ENCODE data around the gene ARID2. TPM values are rescaled to one million over a fixed set of nuclear protein-coding genes. Genes with fewer than 3 reads are reported as not detected.

ARID2 gene
- total and polyA plus RNA-seq, 10 of the 15 experiments (the other 5 are each of a cell fraction or from before 2014, with no cell fraction given): 9.2 to 29.8 (median 20.3) TPM

DNA sequence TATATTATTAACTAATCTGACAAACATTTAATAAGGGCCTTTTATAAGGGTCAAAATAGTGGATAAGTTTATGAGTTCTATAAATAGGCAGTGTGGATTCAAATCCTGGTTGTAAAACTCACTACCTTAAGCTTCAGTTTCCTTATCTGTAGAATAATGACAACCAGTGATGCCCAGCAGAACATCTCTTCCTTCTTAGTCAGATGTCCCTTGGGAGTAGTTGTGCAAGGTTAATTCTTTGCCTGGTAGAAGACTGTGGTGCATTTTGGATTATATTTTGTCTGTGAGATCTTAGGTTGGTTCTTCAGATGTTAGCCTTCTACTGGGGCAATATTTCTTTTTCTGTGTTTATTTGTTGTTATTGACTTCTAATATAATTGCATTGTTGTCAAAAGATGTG is 59.5 kb downstream of the ARID2 start:
- no peak for FAIRE-seq
- CTCF ChIA-PET: interaction anchor here (1.4 kb wide), 1 partner anchor 13 kb away, joined by 3 read pairs; no protein-coding TSS in a partner anchor

DNA sequence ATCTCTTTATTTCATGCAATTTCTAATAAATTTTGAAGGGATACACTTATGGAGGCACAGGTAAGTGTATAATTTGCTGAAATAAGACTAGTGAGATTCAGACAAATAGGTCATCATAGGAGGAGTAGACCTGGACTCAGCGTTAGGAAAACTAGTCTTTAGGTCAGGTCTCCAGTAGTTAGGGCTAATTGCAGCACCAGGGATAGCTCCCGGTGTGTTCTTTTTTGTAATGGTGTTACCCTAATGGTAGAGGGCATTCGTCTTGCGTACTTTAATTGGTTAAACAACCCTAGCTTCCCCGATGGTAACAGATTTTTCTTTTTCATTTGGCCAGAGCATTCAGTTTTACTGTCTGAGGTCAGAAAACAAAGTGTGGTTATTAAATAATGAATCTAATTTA is 64.9 kb downstream of the ARID2 start:
- intact Hi-C loops (cut with micrococcal nuclease; ENCODE audit: unreplicated experiment): no loop called here
- H3K4me1 ChIP-seq (ENCODE audit: control insufficient read depth, insufficient read depth, low read length): no peaks in the 10 kb centered on the region
- no peak overlapping the region for H3K4me3 ChIP-seq
- no peak for TF ChIP-seq LARP7 (IDR thresholded peaks at IDR 0.05)
- TF ChIP-seq, protein P1, sequence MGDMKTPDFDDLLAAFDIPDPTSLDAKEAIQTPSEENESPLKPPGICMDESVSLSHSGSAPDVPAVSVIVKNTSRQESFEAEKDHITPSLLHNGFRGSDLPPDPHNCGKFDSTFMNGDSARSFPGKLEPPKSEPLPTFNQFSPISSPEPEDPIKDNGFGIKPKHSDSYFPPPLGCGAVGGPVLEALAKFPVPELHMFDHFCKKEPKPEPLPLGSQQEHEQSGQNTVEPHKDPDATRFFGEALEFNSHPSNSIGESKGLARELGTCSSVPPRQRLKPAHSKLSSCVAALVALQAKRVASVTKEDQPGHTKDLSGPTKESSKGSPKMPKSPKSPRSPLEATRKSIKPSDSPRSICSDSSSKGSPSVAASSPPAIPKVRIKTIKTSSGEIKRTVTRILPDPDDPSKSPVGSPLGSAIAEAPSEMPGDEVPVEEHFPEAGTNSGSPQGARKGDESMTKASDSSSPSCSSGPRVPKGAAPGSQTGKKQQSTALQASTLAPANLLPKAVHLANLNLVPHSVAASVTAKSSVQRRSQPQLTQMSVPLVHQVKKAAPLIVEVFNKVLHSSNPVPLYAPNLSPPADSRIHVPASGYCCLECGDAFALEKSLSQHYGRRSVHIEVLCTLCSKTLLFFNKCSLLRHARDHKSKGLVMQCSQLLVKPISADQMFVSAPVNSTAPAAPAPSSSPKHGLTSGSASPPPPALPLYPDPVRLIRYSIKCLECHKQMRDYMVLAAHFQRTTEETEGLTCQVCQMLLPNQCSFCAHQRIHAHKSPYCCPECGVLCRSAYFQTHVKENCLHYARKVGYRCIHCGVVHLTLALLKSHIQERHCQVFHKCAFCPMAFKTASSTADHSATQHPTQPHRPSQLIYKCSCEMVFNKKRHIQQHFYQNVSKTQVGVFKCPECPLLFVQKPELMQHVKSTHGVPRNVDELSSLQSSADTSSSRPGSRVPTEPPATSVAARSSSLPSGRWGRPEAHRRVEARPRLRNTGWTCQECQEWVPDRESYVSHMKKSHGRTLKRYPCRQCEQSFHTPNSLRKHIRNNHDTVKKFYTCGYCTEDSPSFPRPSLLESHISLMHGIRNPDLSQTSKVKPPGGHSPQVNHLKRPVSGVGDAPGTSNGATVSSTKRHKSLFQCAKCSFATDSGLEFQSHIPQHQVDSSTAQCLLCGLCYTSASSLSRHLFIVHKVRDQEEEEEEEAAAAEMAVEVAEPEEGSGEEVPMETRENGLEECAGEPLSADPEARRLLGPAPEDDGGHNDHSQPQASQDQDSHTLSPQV (IDR thresholded peaks at IDR 0.05): no peak
- TF ChIP-seq, protein P2, sequence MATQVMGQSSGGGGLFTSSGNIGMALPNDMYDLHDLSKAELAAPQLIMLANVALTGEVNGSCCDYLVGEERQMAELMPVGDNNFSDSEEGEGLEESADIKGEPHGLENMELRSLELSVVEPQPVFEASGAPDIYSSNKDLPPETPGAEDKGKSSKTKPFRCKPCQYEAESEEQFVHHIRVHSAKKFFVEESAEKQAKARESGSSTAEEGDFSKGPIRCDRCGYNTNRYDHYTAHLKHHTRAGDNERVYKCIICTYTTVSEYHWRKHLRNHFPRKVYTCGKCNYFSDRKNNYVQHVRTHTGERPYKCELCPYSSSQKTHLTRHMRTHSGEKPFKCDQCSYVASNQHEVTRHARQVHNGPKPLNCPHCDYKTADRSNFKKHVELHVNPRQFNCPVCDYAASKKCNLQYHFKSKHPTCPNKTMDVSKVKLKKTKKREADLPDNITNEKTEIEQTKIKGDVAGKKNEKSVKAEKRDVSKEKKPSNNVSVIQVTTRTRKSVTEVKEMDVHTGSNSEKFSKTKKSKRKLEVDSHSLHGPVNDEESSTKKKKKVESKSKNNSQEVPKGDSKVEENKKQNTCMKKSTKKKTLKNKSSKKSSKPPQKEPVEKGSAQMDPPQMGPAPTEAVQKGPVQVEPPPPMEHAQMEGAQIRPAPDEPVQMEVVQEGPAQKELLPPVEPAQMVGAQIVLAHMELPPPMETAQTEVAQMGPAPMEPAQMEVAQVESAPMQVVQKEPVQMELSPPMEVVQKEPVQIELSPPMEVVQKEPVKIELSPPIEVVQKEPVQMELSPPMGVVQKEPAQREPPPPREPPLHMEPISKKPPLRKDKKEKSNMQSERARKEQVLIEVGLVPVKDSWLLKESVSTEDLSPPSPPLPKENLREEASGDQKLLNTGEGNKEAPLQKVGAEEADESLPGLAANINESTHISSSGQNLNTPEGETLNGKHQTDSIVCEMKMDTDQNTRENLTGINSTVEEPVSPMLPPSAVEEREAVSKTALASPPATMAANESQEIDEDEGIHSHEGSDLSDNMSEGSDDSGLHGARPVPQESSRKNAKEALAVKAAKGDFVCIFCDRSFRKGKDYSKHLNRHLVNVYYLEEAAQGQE (IDR thresholded peaks at IDR 0.05; ENCODE audit: low read depth, low read length): peak; percentile 54; the same call in 1 of the 2 replicates
- TF ChIP-seq NBN (IDR thresholded peaks at IDR 0.05): no peak
- H4K20me1 ChIP-seq (ENCODE audit: control insufficient read depth, insufficient read depth): no peaks in the 10 kb centered on the region
- peaks cover 0 to 8% of the 10 kb centered on the region in 2 experiments; a peak in 1 of 4 replicates for H3K36me3 ChIP-seq (ENCODE audit: control insufficient read depth in 2 of 2, insufficient read depth in 2 of 2, low read length in 1 of 2)
- CTCF ChIA-PET: no interaction called here
- 100% methylated on average over 5 of the region's 5 CpGs for WGBS (ENCODE audit: insufficient coverage, insufficient replicate concordance, low lambda C conversion rate, missing lambda C conversion rate)
- RAD21 ChIA-PET (ENCODE audit: unreplicated experiment): no interaction called here
- no peak overlapping the region for H3K27ac ChIP-seq (ENCODE audit: control insufficient read depth, insufficient read depth)
- H2AFZ ChIP-seq (ENCODE audit: control insufficient read depth, low read depth, low read length): no peak overlapping the region
- POLR2A ChIA-PET: no interaction called here
- H3K9me3 ChIP-seq (replicated peaks; ENCODE audit: control insufficient read depth, insufficient read depth, low read length): no peaks in the 10 kb centered on the region; the same call in 1 of the 3 replicates
- no peak for ATAC-seq
- SMC1A ChIA-PET (ENCODE audit: uncharacterized antibody, unreplicated experiment): interaction anchor here (0.7 kb wide), 1 partner anchor 160 kb away, joined by 3 read pairs; no protein-coding TSS in a partner anchor
- DNase-seq (ENCODE audit: low read depth, low spot score): no peak
- H3K9ac ChIP-seq (ENCODE audit: control insufficient read depth, insufficient read depth, low read length): no peak overlapping the region
- in situ Hi-C loops (cut with MboI): no loop called here
- peaks cover 8% of the 10 kb centered on the region for H3K79me2 ChIP-seq (ENCODE audit: control insufficient read depth, insufficient read depth, low read length)
- no peaks in the 10 kb centered on the region for H3K27me3 ChIP-seq (replicated peaks in 1 of 2; ENCODE audit: control insufficient read depth in 2 of 2, insufficient read depth in 2 of 2, low read length in 1 of 2)
- no peak overlapping the region for H3K4me2 ChIP-seq (ENCODE audit: control insufficient read depth, insufficient read depth)
- no TSS peak for BruUV-seq (replicated peaks)
- no peak for FAIRE-seq

More for the DNA sequence above, 59.5 kb downstream of the ARID2 start:
- no peak overlapping the region for H3K9ac ChIP-seq (ENCODE audit: control insufficient read depth, insufficient read depth, low read length)
- in situ Hi-C loops (cut with MboI): no loop called here
- H3K36me3 ChIP-seq (ENCODE audit: control insufficient read depth in 2 of 2, insufficient read depth in 2 of 2, low read length in 1 of 2): peaks cover 0 to 4% of the 10 kb centered on the region in 2 experiments; a peak in 1 of 4 replicates
- POLR2A ChIA-PET: interaction anchor here (0.5 kb wide), 1 partner anchor 350 kb away, joined by 3 read pairs; no protein-coding TSS in a partner anchor
- H3K4me3 ChIP-seq: no peak overlapping the region
- H4K20me1 ChIP-seq (ENCODE audit: control insufficient read depth, insufficient read depth): no peaks in the 10 kb centered on the region
- ATAC-seq: peak; percentile 72
- no peak overlapping the region for H2AFZ ChIP-seq (ENCODE audit: control insufficient read depth, low read depth, low read length)
- no peaks in the 10 kb centered on the region for H3K4me1 ChIP-seq (ENCODE audit: control insufficient read depth, insufficient read depth, low read length)
- no peaks in the 10 kb centered on the region; the same call in 2 of the 3 replicates for H3K9me3 ChIP-seq (replicated peaks; ENCODE audit: control insufficient read depth, insufficient read depth, low read length)
- DNase-seq (ENCODE audit: low read depth, low spot score): no peak
- SMC1A ChIA-PET (ENCODE audit: uncharacterized antibody, unreplicated experiment): interaction anchor here (0.9 kb wide), 1 partner anchor 14 kb away, joined by 4 read pairs; no protein-coding TSS in a partner anchor
- RAD21 ChIA-PET (ENCODE audit: unreplicated experiment): no interaction called here
- BruUV-seq (replicated peaks): no TSS peak
- H3K4me2 ChIP-seq (ENCODE audit: control insufficient read depth, insufficient read depth): no peak overlapping the region
- TF ChIP-seq MEF2B (IDR thresholded peaks at IDR 0.05; ENCODE audit: partially characterized antibody, poor library complexity, severe bottlenecking) (peak; percentile 57), SUZ12 (IDR thresholded peaks at IDR 0.05; ENCODE audit: unreplicated experiment) (no peak)
- peaks cover 9% of the 10 kb centered on the region for H3K79me2 ChIP-seq (ENCODE audit: control insufficient read depth, insufficient read depth, low read length)
- intact Hi-C loops (cut with micrococcal nuclease; ENCODE audit: unreplicated experiment): no loop called here
- no peaks in the 10 kb centered on the region for H3K27me3 ChIP-seq (replicated peaks in 1 of 2; ENCODE audit: control insufficient read depth in 2 of 2, insufficient read depth in 2 of 2, low read length in 1 of 2)
- H3K27ac ChIP-seq (ENCODE audit: control insufficient read depth, insufficient read depth): no peak overlapping the region
